ENCODE data around the gene DIPK1A.

The DIPK1A gene

GRCh38 chr1:92949937-92950817 is 11.1 kb downstream of the DIPK1A start:
- no peak for DNase-seq

- no peak for DNase-seq
These were observed 13.2 kb downstream of the DIPK1A start for GRCh38 chr1:92948071-92948470.

GRCh38 chr1:92945748-92946270 is 15.5 kb downstream of the DIPK1A start:
- DNase-seq, result no peak

GRCh38 chr1:92944901-92945747 is 16.1 kb downstream of the DIPK1A start:
- no peak for DNase-seq

- DNase-seq, result no peak
These were observed 17.8 kb downstream of the DIPK1A start for GRCh38 chr1:92943502-92943847.

- no peak for DNase-seq
These were observed 20.7 kb downstream of the DIPK1A start for GRCh38 chr1:92940541-92940940.

GRCh38 chr1:92937731-92938130 is 23.5 kb downstream of the DIPK1A start:
- DNase-seq, result no peak

GRCh38 chr1:92936865-92937264 is 24.4 kb downstream of the DIPK1A start:
- DNase-seq, result no peak

- DNase-seq, result peak; percentile 95
These were observed 26.6 kb downstream of the DIPK1A start for GRCh38 chr1:92934395-92935378.

- no peak for DNase-seq
These were observed 27.8 kb downstream of the DIPK1A start for GRCh38 chr1:92933459-92933858.

- DNase-seq, result no peak
These were observed 29.6 kb downstream of the DIPK1A start for GRCh38 chr1:92931691-92932090.

GRCh38 chr1:92929461-92929860 is 31.8 kb downstream of the DIPK1A start:
- DNase-seq, result no peak

- DNase-seq, result no peak
These were observed 33.4 kb downstream of the DIPK1A start for GRCh38 chr1:92927870-92928269.

GRCh38 chr1:92926873-92927272 is 34.4 kb downstream of the DIPK1A start:
- no peak for DNase-seq

- DNase-seq, result no peak
These were observed 36.8 kb downstream of the DIPK1A start for GRCh38 chr1:92924501-92924900.

GRCh38 chr1:92923664-92924063 is 37.6 kb downstream of the DIPK1A start:
- DNase-seq, result no peak

GRCh38 chr1:92922356-92923035 is 38.8 kb downstream of the DIPK1A start:
- DNase-seq, result no peak

- DNase-seq, result no peak
These were observed 39.9 kb downstream of the DIPK1A start for GRCh38 chr1:92921031-92922023.

- no peak for DNase-seq
These were observed 44.4 kb downstream of the DIPK1A start for GRCh38 chr1:92916899-92917298.

GRCh38 chr1:92915547-92915946 is 45.7 kb downstream of the DIPK1A start:
- DNase-seq, result no peak
